Activated CD4-positive, alpha-beta memory T cell treated with anti-CD3 and anti-CD28 coated beads for 36 hours (primary cell): ENCODE data around the gene FAM118B. TPM values are rescaled to one million over a fixed set of nuclear protein-coding genes. Genes with fewer than 3 reads are reported as not detected.

Experiments used
- CTCF ChIA-PET: fragments of 350-600 bp; sonication (Branson Sonifier 250); formaldehyde crosslinking; loops from one replicate; lab custom pipeline; 2021; ENCODE audit warnings: antibody characterized with exemption, inconsistent platforms; lab: Charles Lee
- POLR2A ChIA-PET: fragments of 350-600 bp; sonication (Branson Sonifier 250); formaldehyde crosslinking; loops from one replicate; lab custom pipeline; 2021; ENCODE audit warnings: antibody characterized with exemption; lab: Charles Lee
- DNase-seq: peaks from one replicate; pipeline ENCODE4 v3.0.0-alpha.2; 2020
- H3K27ac Mint-ChIP-seq: one replicate; pipeline ENCODE4 v1.8.0; 2021; ENCODE audit warnings: mixed read lengths
- H3K27me3 Mint-ChIP-seq: one replicate; pipeline ENCODE4 v1.8.0; 2021; ENCODE audit warnings: mixed read lengths
- H3K36me3 Mint-ChIP-seq: one replicate; pipeline ENCODE4 v1.8.0; 2021; ENCODE audit warnings: mixed read lengths
- H3K4me1 Mint-ChIP-seq: one replicate; pipeline ENCODE4 v1.8.0; 2021; ENCODE audit warnings: low read depth, mixed read lengths
- H3K4me3 Mint-ChIP-seq: one replicate; pipeline ENCODE4 v1.8.0; 2021; ENCODE audit warnings: mild to moderate bottlenecking, mixed read lengths
- H3K9me3 Mint-ChIP-seq: one replicate; pipeline ENCODE4 v1.8.0; 2021; ENCODE audit warnings: mixed read lengths
- intact Hi-C: fragments of 100-400 bp; cut with micrococcal nuclease; formaldehyde crosslinking; loops from one replicate; pipeline ENCODE4 v1.15.1; 2023
- total RNA-seq, 2 experiments: library from RNA; stranded (reverse); gene quantifications; one replicate each; pipeline ENCODE4 v1.2.3, GENCODE V29; 2021

FAM118B gene
- total RNA-seq, 2 experiments from 2014 or later = 8.0 to 9.7 TPM

DNA sequence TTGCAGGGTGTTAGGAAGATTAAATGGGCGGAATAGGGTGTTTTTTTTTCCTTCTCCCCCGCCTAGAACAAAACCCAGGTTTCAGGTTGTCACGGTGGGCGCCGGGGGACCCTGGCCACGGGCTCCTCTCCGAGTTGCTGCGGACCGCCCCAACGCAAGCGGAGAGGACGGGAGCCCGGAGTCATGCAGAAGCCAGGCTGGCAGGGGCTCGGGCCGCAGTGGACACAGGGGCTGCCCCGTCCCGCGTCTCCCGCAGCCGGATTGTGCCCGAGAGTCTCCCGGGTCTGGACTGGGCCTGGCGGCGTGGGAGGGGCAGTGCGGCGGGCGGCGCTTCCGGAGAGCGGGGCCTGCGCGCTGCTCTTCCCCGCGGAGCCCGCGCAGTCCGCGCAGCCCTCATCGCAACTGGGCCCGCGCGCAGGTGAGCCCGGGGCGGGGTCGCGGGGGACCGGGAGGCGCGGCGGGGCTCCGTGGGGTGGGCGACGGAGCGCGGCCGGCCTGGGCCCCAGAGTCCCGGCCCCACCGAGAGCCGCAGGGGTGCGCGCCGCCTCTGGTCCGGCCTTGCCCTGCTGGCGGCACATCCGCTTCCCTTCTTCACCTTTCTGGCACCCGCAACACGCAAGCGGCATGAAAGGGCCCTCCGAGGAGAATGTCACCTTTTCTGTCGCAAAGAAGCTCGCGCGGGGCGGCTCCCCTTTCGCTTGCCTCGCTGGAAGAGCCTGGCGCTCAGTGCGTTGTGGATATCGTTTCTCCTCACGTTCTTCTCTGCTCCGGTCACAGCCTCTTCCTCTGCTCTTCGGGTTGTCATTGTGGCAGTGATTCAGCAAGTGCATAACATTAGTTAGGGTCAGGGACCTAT lies 71.4 kb downstream of the FAM118B start, which contains the start of gene TIRAP:
TSS of gene TIRAP (plus strand) at position 358 of the 856 bp plus-strand sequence. CDS start 7,802 bp downstream, outside the sequence.
- Mint-ChIP-seq H3K27ac (peak within 1 kb of the TSS; percentile 91), H3K4me1 (peaks cover 39% of the 10 kb centered on the region), H3K4me3 (peak within 1 kb of the TSS; percentile 97), H3K36me3 (peaks cover under 1% of the 10 kb centered on the region), H3K9me3 (no peaks in the 10 kb centered on the region), H3K27me3 (no peaks in the 10 kb centered on the region)
- CTCF ChIA-PET = interaction anchor here (0.9 to 1.0 kb wide), 2 partner anchors 13 kb away, joined by 3 read pairs; no protein-coding TSS in a partner anchor
- POLR2A ChIA-PET = interaction anchor here (0.6 to 3.7 kb wide), 8 partner anchors 11 to 838 kb away, joined by 3 to 41 read pairs (median 4); partner anchors contain the start of genes DCPS, FOXRED1, SRPRA and ST3GAL4
- DNase-seq = peak; percentile 73
- intact Hi-C loops = loop anchor here (1.0 to 2.0 kb wide), 3 partner anchors 14 to 72 kb away; partner anchors contain the start of genes FAM118B, FOXRED1, RPUSD4 and ST3GAL4

DNA sequence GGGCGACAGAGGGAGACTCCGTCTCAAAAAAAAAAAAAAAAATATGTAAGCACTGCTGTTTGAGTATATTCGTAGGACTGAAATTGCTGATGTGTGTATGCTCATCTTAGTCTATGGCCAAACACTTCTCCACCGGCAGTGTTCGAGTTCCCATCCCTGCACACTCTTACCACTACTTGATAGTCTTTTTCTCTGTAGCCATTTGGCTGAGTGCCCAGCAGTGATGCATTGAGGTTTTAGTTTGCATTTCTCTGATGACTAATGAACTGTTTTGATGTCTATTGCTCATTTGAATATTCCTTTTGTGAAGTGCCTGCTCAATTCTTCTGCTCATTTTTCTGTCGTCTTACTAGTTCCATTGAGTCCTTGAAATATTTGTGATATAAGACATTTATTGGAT lies 73.2 kb downstream of the FAM118B start:
- intact Hi-C loops = loop anchor here (1.0 kb wide), 1 partner anchor 20 kb away; no protein-coding TSS in a partner anchor
- Mint-ChIP-seq H3K27ac (peak overlapping the region; percentile 79), H3K27me3 (no peaks in the 10 kb centered on the region), H3K4me3 (peak overlapping the region; percentile 97), H3K36me3 (no peaks in the 10 kb centered on the region), H3K9me3 (no peaks in the 10 kb centered on the region), H3K4me1 (peaks cover 44% of the 10 kb centered on the region)
- ChIA-PET CTCF (interaction anchor here (0.7 kb wide), 1 partner anchor 71 kb away, joined by 5 read pairs; the partner anchor contains the start of gene ST3GAL4), POLR2A (no interaction called here)
- peak; percentile 95 for DNase-seq

DNA sequence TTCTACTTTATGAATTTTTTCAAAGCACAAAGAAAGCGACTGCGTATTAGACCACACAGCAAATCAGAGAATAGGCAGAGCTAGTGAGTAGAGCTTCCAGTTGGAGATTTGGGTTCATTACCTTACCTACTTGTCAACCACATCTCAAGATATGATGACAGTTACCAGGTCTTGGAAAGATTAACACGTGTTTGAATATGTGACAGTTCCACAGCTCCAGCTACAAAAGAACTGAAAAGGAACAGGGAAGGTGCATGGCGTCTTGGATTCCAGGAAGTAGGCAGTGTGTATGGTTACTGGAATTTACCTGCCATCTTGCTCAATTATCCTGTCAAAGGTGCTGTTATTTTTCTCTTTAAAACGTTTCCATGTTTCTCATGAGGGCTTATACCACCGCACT lies 76.7 kb downstream of the FAM118B start:
- H3K27ac Mint-ChIP-seq = no peak overlapping the region
- POLR2A ChIA-PET = no interaction called here
- no peaks in the 10 kb centered on the region for H3K27me3 Mint-ChIP-seq
- DNase-seq = no peak
- CTCF ChIA-PET = interaction anchor here (0.9 kb wide), 1 partner anchor 22 kb away, joined by 4 read pairs; no protein-coding TSS in a partner anchor
- intact Hi-C loops = no loop called here
- H3K36me3 Mint-ChIP-seq = peaks cover 6% of the 10 kb centered on the region
- H3K4me3 Mint-ChIP-seq = no peak overlapping the region
- peaks cover 25% of the 10 kb centered on the region for H3K4me1 Mint-ChIP-seq
- H3K9me3 Mint-ChIP-seq = no peaks in the 10 kb centered on the region

DNA sequence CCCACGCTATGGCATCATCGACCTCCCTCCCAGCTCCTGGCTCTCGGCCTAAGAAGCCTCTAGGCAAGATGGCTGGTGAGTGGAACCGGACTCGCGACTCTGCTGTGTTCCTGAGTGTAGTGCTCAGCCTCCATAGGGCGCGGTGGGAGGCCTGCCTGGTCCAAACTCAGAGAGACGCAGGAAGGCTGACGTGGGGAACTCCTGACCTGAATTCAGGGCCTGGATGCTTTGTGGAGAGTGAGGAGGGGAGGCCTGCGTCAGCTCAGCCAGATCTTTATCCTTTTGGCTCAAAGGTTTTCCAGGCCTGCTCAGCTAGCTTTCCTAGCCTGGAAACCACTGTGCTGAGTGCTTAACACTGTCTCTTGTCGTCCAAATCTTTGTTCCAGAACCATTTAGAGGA lies 79.3 kb downstream of the FAM118B start:
- CTCF ChIA-PET = no interaction called here
- Mint-ChIP-seq H3K4me3 (no peak overlapping the region), H3K27ac (no peak overlapping the region), H3K9me3 (no peaks in the 10 kb centered on the region), H3K4me1 (peaks cover 20% of the 10 kb centered on the region), H3K36me3 (peaks cover 15% of the 10 kb centered on the region), H3K27me3 (no peaks in the 10 kb centered on the region)
- no peak for DNase-seq
- POLR2A ChIA-PET = no interaction called here
- intact Hi-C loops = no loop called here

DNA sequence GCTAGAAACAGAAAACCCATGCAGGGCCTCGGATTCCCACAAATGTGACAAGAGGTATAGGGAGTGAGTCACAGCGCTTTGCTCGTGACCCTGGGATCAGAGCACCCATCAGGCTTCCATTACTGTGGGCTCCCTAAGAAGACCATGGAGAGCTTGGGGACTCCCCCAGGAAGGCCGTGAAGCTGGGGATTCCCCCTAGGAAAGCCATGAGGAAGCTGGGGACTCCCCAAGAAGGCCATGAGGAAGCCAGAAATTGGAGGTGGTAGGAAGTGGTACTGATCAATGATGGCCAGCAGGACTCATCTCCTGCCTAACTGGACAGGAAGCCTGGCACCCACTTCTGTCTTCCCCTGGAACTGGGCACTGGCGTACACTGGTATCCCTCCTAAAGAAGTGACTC lies 82.1 kb downstream of the FAM118B start:
- Mint-ChIP-seq H3K27me3 (no peaks in the 10 kb centered on the region), H3K4me1 (peaks cover 15% of the 10 kb centered on the region), H3K27ac (peak overlapping the region; percentile 42), H3K9me3 (no peaks in the 10 kb centered on the region), H3K36me3 (peaks cover 16% of the 10 kb centered on the region), H3K4me3 (no peak overlapping the region)
- intact Hi-C loops = no loop called here
- ChIA-PET CTCF (interaction anchor here (1.4 kb wide), 1 partner anchor 10 kb away, joined by 3 read pairs; the partner anchor contains the start of gene DCPS), POLR2A (interaction anchor here (1.2 kb wide), 1 partner anchor 11 kb away, joined by 4 read pairs; no protein-coding TSS in a partner anchor)
- no peak for DNase-seq

DNA sequence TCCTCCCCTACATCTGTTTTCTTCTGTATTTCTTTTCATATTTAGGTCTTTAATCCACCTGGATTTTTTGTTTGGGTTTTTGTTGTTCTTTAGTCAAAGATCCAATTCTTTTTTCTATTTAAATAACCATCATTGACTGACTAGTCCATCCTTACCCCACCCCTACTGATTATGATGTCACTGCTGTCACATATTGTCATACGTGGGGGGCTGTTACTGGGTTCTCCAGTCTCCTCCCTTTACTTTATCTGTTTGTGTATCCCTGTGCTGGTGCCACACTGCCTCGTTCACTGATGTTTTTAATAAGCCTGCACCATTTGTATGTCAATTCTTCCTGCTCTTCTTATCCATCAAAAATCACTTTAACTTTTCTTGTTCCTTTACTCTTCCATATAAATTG lies 85.4 kb downstream of the FAM118B start:
- Mint-ChIP-seq H3K36me3 (peaks cover 14% of the 10 kb centered on the region), H3K4me3 (no peak overlapping the region), H3K27ac (no peak overlapping the region), H3K27me3 (no peaks in the 10 kb centered on the region), H3K4me1 (peaks cover 15% of the 10 kb centered on the region), H3K9me3 (no peaks in the 10 kb centered on the region)
- ChIA-PET POLR2A (no interaction called here), CTCF (no interaction called here)
- intact Hi-C loops = no loop called here
- no peak for DNase-seq

DNA sequence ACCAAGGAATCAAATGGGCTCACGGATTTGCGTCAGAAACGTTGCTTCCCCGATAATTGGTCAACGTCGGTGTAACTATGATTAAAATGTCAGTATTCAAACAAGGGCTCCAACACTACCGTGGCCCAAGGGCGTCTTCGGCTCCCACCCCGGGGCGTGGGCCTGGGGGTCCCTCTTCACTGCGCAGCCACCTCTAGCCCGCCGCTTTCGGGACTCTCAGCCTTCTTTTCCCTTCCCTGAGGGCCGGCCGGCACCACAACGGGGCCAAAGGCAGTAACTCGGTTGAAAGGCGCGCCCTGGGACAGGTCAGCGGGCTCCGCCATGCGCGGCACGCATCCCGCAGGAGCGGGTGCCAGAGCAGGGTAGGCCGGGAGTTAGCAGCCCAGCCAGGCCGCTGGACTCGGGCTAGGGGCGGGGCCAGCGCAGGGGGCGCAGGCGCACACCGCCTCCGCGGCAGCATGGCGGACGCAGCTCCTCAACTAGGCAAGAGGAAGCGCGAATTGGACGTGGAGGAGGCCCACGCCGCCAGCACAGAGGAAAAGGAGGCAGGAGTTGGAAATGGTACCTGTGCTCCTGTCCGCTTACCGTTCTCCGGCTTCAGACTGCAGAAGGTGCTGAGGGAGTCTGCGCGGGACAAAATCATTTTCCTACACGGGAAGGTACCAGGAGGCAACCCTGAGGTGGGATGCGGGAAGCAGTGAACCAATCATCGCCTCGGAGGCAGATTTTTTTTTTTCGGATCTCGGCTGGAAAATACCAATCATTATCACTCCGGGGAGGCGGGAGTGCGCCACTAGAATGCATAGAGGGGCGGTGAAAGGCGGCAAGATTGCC lies 92.3 kb downstream of the FAM118B start, which contains the start of gene DCPS:
TSS of gene DCPS (plus strand) at position 438 of the 834 bp plus-strand sequence. CDS start at position 459, 21 bp downstream.
- ChIA-PET CTCF (interaction anchor here (0.7 to 0.9 kb wide), 2 partner anchors 10 to 35 kb away, joined by 3 read pairs; partner anchors contain the start of genes FOXRED1 and SRPRA), POLR2A (interaction anchor here (0.7 to 1.8 kb wide), 5 partner anchors 15 to 50 kb away, joined by 4 to 8 read pairs (median 7); partner anchors contain the start of genes FOXRED1 and SRPRA)
- peak; percentile 92 for DNase-seq
- H3K4me1 Mint-ChIP-seq = peaks cover 34% of the 10 kb centered on the region
- peaks cover 22% of the 10 kb centered on the region for H3K36me3 Mint-ChIP-seq
- no peaks in the 10 kb centered on the region for H3K27me3 Mint-ChIP-seq
- peak within 1 kb of the TSS; percentile 95 for H3K4me3 Mint-ChIP-seq
- no peaks in the 10 kb centered on the region for H3K9me3 Mint-ChIP-seq
- peak within 1 kb of the TSS; percentile 96 for H3K27ac Mint-ChIP-seq
- intact Hi-C loops = loop anchor here (1.0 kb wide), 4 partner anchors 14 to 93 kb away; partner anchors contain the start of genes FAM118B, RPUSD4 and SRPRA

DNA sequence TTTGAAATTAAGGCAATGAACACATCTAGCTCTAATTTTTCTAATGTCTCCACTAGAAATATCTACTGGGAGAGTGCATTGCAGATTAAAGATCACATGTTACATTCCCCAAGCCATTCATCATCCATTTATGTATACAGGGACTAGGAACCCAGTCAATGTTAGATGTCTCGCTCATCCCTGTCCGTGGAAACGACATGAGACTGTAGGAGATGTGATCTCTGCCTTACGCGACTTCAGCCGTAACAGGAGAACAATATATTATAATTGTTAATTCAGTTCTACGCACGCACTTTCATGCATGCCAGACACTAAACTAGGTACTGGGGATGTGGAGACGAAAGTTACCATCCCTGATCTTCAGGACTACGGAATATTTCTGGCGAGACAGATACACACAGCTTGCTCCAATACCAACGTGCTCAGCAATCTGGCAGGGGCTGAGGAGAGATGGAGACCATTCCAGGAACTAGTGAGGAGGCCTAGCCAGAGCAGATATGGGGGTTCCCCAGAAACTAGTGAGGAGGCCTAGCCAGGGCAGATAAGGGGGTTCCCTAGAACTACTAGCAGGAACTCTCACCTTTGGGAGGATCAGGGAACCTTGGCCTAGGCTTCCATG lies 93.0 kb downstream of the FAM118B start:
- POLR2A ChIA-PET = interaction anchor here (0.6 to 1.8 kb wide), 5 partner anchors 18 to 394 kb away, joined by 3 to 8 read pairs (median 7); partner anchors contain the start of genes FOXRED1 and SRPRA
- Mint-ChIP-seq H3K27me3 (no peaks in the 10 kb centered on the region), H3K36me3 (peaks cover 20% of the 10 kb centered on the region), H3K9me3 (no peaks in the 10 kb centered on the region), H3K4me1 (peaks cover 34% of the 10 kb centered on the region), H3K4me3 (peak overlapping the region; percentile 95), H3K27ac (peak overlapping the region; percentile 96)
- peak; percentile 40 for DNase-seq
- intact Hi-C loops = loop anchor here (1.0 kb wide), 6 partner anchors 14 to 242 kb away; partner anchors contain the start of genes CDON, FAM118B, RPUSD4 and SRPRA
- CTCF ChIA-PET = interaction anchor here (0.9 kb wide), 1 partner anchor 11 kb away, joined by 3 read pairs; no protein-coding TSS in a partner anchor

DNA sequence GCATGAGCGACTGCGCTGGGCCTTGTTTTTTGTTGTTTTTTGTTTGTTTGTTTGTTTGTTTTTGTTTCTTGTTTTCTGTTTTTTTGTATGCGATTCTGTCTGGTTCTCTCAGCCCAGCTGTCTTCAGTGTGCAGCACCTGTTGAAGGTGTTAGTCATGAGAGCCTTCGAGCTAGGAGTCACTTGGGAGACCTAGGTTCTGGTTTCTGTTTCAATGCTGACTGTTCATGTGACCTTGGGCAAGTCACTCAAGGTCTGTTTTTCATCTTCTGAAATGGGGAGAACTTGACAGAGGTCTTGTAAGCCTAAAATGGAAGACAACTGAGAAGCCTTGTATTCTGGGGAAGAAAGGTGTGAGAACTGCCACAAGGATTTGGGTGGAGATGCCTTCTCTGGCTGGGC lies 94.1 kb downstream of the FAM118B start:
- H3K4me1 Mint-ChIP-seq = peaks cover 37% of the 10 kb centered on the region

DNA sequence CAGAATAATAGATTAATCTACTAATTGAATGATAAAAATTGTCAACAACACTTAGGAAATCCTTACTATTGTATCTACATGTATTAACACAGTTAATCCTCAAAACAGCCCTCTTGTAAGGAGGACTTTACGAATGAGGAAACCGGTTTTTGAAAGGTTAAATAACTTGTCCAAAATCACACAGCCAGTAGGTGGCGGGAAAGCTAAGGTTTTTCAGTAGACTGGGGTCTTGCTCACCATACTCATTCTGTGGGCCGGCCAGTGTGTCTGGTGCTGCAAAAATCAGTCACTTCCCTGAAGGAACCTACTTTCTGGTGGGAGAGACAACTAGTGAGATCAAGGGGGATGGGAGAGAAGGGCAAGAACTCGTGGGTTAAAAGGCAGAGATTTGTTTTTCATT lies 96.1 kb downstream of the FAM118B start:
- DNase-seq = no peak
- H3K9me3 Mint-ChIP-seq = no peaks in the 10 kb centered on the region
- ChIA-PET POLR2A (no interaction called here), CTCF (interaction anchor here (1.2 to 6.5 kb wide), 3 partner anchors 10 to 173 kb away, joined by 3 to 91 read pairs (median 7); no protein-coding TSS in a partner anchor)
- intact Hi-C loops = no loop called here
- peaks cover 26% of the 10 kb centered on the region for H3K36me3 Mint-ChIP-seq
- H3K27me3 Mint-ChIP-seq = no peaks in the 10 kb centered on the region
- no peak overlapping the region for H3K27ac Mint-ChIP-seq
- H3K4me1 Mint-ChIP-seq = peaks cover 34% of the 10 kb centered on the region
- no peak overlapping the region for H3K4me3 Mint-ChIP-seq

More for the DNA sequence above, 94.1 kb downstream of the FAM118B start:
- peak overlapping the region; percentile 63 for H3K4me3 Mint-ChIP-seq
- intact Hi-C loops = loop anchor here (1.0 kb wide), 2 partner anchors 20 to 243 kb away; partner anchors contain the start of gene CDON
- H3K27ac Mint-ChIP-seq = peak overlapping the region; percentile 85
- POLR2A ChIA-PET = interaction anchor here (1.2 kb wide), 1 partner anchor 22 kb away, joined by 4 read pairs; no protein-coding TSS in a partner anchor
- DNase-seq = peak; percentile 54
- no peaks in the 10 kb centered on the region for H3K27me3 Mint-ChIP-seq
- peaks cover 27% of the 10 kb centered on the region for H3K36me3 Mint-ChIP-seq
- CTCF ChIA-PET = interaction anchor here (1.5 kb wide), 1 partner anchor 175 kb away, joined by 7 read pairs; no protein-coding TSS in a partner anchor
- H3K9me3 Mint-ChIP-seq = no peaks in the 10 kb centered on the region
